Measurements from ENCODE around the gene DNAJC13. TPM values are rescaled to one million over a fixed set of nuclear protein-coding genes. Genes with fewer than 3 reads are reported as not detected.

The DNAJC13 gene
- total RNA-seq (2022; extraction: Qiagen RNA extraction) = 11.3 to 16.0 TPM (median 13.8 TPM) in 5 replicates

GRCh38 chr3:132416807-132417694 lies at the start of gene DNAJC13:
DNAJC13 (plus strand) TSS chr3:132417502; CDS start chr3:132434551, 17,049 bp downstream.

Other genes starting within 250 kb of the DNAJC13 start
- 0.02 to 0.06 TPM (median 0.06 TPM) in 3 of 5 replicates, not detected in the others for gene ACP3, start 100.1 kb upstream of the DNAJC13 start, total RNA-seq (2022; extraction: Qiagen RNA extraction)
- gene ACKR4, start 179.8 kb downstream of the DNAJC13 start, total RNA-seq (2022; extraction: Qiagen RNA extraction) = 0.04 TPM in 1 of 5 replicates, not detected in the others
- 3.9 to 5.2 TPM (median 4.5 TPM) in 5 replicates for gene ACAD11, start 242.3 kb downstream of the DNAJC13 start, total RNA-seq (2022; extraction: Qiagen RNA extraction)
- gene UBA5, start 242.8 kb downstream of the DNAJC13 start, total RNA-seq (2022; extraction: Qiagen RNA extraction) = 22.0 to 27.7 TPM (median 24.7 TPM) in 5 replicates

Measured in A549 treated with dexamethasone at 1 μM for 4 hours (cell line).